Measurements from ENCODE around the gene C1QTNF5. TPM values are rescaled to one million over a fixed set of nuclear protein-coding genes. Genes with fewer than 3 reads are reported as not detected.

Gene C1QTNF5
- total RNA-seq, 1 experiment from 2014 or later: 0.33 TPM

DNA sequence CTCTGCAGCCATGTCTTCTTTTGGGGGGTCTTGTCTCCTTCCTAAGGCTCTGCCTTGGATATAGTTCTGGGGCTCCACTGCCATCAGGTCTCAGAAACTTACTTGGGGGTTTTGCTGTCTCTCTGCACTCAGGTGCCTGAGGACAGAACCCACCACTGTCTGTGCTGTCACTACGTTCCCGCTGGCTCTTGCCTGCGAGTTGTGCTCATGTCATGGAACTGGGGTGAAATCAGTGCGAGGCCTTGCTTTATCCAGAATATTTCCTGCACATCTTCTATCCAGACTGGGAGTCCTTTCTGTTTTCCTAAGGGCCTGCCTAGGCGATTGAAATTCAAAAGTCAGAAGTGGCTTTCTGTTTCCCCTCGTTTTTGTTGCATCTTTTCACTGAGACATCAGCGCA is 47.4 kb upstream of the C1QTNF5 start:
- Histone ChIP-seq H3K14ac (ENCODE audit: insufficient read depth, low read length) (no peak overlapping the region), H3K56ac (ENCODE audit: insufficient read length, low read depth, low read length) (no peak overlapping the region), H3K18ac (ENCODE audit: insufficient read length, low read depth, low read length) (no peak overlapping the region), H2AK5ac (ENCODE audit: insufficient read length, low read length) (no peak overlapping the region), H2BK20ac (ENCODE audit: low read depth, low read length, poor library complexity, severe bottlenecking) (no peak overlapping the region), H4K5ac (ENCODE audit: insufficient read length, low read depth, low read length) (no peak overlapping the region), H4K20me1 (ENCODE audit: control insufficient read depth, insufficient read depth, insufficient read length) (no peaks in the 10 kb centered on the region), H3K4me2 (ENCODE audit: insufficient read depth, insufficient read length, low read length) (no peak overlapping the region), H3K9me3 (ENCODE audit: control insufficient read depth, low read depth, low read length) (no peaks in the 10 kb centered on the region), H3K23ac (ENCODE audit: insufficient read length, low read depth, low read length) (no peak overlapping the region), H4K8ac (replicated peaks; ENCODE audit: insufficient read length, low read depth, low read length) (no peak overlapping the region), H3K79me2 (ENCODE audit: insufficient read depth, low read length) (no peaks in the 10 kb centered on the region), H3K23me2 (ENCODE audit: insufficient read length, low read depth, low read length, poor library complexity, severe bottlenecking) (no peaks in the 10 kb centered on the region), H2BK15ac (ENCODE audit: low read depth, low read length) (no peak overlapping the region), H4K91ac (ENCODE audit: insufficient read length, low read depth, low read length) (no peak overlapping the region), H2AFZ (ENCODE audit: low read length) (no peak overlapping the region), H3K79me1 (ENCODE audit: insufficient read depth, low read depth, low read length, poor library complexity, severe bottlenecking) (no peaks in the 10 kb centered on the region), H3K27me3 (ENCODE audit: insufficient read depth, low read length) (no peaks in the 10 kb centered on the region), H3K4ac (ENCODE audit: low read depth, low read length) (no peak overlapping the region), H2BK5ac (ENCODE audit: insufficient read length, low read length) (no peak overlapping the region), H3K4me1 (ENCODE audit: insufficient read depth, low read length) (no peaks in the 10 kb centered on the region), H3T11ph (ENCODE audit: low read length) (no peak overlapping the region), H2BK120ac (ENCODE audit: low read depth, low read length, poor library complexity, severe bottlenecking) (no peak overlapping the region), H3K9ac (ENCODE audit: extremely low read depth, insufficient read length, low read length) (no peak overlapping the region), H2BK12ac (ENCODE audit: insufficient read length, low read depth, low read length) (no peak overlapping the region), H3K27ac (ENCODE audit: insufficient read length, low read depth, low read length) (no peak overlapping the region)
- TF ChIP-seq, protein P1, sequence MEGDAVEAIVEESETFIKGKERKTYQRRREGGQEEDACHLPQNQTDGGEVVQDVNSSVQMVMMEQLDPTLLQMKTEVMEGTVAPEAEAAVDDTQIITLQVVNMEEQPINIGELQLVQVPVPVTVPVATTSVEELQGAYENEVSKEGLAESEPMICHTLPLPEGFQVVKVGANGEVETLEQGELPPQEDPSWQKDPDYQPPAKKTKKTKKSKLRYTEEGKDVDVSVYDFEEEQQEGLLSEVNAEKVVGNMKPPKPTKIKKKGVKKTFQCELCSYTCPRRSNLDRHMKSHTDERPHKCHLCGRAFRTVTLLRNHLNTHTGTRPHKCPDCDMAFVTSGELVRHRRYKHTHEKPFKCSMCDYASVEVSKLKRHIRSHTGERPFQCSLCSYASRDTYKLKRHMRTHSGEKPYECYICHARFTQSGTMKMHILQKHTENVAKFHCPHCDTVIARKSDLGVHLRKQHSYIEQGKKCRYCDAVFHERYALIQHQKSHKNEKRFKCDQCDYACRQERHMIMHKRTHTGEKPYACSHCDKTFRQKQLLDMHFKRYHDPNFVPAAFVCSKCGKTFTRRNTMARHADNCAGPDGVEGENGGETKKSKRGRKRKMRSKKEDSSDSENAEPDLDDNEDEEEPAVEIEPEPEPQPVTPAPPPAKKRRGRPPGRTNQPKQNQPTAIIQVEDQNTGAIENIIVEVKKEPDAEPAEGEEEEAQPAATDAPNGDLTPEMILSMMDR (conservative IDR thresholded peaks at IDR 0.05): no peak
- no peaks in the 10 kb centered on the region for H3K36me3 Mint-ChIP-seq (ENCODE audit: insufficient read depth in 1 of 3, low read depth in 3 of 3)
- H3K27ac Mint-ChIP-seq: no peak overlapping the region; a peak in 1 of 7 replicates
- no peak for DNase-seq
- H3K27me3 Mint-ChIP-seq (ENCODE audit: low read depth): no peaks in the 10 kb centered on the region
- no peaks in the 10 kb centered on the region for H3K9me3 Mint-ChIP-seq
- no peak overlapping the region for H3K4me3 Mint-ChIP-seq
- WGBS (ENCODE audit: extremely low coverage, insufficient read length, low lambda C conversion rate): no CpG with 5 or more reads among the region's 7 CpGs
- H3K4me1 Mint-ChIP-seq: peaks cover 4 to 6% of the 10 kb centered on the region in 2 experiments

Measured in H9 (cell line).